Measurements from ENCODE around the gene HNF4A.
A peak's percentile ranks its signal among the peaks of the same experiment; 100 is the strongest.

Gene HNF4A

DNA sequence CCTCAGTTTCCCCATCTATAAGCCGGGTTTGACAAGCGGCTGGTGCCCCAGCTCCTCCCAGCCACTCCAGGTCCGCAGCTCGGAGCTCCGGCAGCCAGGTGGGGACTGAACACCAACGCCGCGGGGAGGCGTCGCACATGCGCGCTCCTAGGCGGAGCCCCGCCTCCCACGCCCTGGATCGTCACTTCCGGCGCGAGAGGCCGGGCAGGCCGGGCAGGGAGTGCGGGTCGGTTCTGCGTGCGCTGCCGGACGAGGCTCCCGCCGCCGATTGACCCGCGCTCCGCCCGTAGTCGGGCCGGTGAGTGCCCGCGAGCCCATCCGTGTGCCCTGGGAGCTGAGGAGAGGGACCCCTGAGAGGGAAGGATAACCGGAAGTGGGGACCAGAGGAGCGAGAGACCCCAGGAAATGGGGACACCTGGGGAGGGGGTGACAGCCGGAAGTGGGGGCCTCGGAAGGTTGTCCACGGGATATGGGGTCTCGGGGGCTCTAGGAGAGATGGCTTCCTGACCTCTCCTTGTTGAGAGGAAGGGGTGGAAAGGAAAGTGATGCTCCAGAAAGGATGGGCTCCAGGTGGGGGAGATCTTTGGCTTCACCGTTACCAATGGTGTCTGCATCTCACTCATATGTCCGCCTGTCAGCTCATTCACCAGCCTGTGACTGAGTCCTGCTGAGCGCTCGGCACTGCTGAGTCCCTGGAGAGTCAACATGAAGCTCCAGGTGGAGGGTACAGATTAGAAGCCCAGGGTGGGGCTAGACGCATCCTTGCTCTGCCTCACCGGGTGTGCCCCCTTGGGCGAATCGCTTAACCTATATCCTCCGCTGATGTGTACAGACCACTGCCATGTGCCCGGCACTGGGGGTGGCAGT is 120.4 kb downstream of the HNF4A start, which contains the start of gene TTPAL (continued):
- TF ChIP-seq, protein P1, sequence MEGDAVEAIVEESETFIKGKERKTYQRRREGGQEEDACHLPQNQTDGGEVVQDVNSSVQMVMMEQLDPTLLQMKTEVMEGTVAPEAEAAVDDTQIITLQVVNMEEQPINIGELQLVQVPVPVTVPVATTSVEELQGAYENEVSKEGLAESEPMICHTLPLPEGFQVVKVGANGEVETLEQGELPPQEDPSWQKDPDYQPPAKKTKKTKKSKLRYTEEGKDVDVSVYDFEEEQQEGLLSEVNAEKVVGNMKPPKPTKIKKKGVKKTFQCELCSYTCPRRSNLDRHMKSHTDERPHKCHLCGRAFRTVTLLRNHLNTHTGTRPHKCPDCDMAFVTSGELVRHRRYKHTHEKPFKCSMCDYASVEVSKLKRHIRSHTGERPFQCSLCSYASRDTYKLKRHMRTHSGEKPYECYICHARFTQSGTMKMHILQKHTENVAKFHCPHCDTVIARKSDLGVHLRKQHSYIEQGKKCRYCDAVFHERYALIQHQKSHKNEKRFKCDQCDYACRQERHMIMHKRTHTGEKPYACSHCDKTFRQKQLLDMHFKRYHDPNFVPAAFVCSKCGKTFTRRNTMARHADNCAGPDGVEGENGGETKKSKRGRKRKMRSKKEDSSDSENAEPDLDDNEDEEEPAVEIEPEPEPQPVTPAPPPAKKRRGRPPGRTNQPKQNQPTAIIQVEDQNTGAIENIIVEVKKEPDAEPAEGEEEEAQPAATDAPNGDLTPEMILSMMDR (tag by site-specific recombination; IDR thresholded peaks at IDR 0.05): peak; percentile 65; the same call in 1 of the 2 replicates
- TF ChIP-seq WT1 (tag by site-specific recombination; IDR thresholded peaks at IDR 0.05) (peak; percentile 42; the same call in 1 of the 2 replicates), ZNF394 (tag by site-specific recombination; IDR thresholded peaks at IDR 0.05; ENCODE audit: borderline replicate concordance) (peak; percentile 83; the same call in 1 of the 2 replicates), ZNF266 (tag by site-specific recombination; IDR thresholded peaks at IDR 0.05; ENCODE audit: low read depth) (no peak), ZNF561 (tag by site-specific recombination; IDR thresholded peaks at IDR 0.05; ENCODE audit: borderline replicate concordance) (peak; percentile 95), ZSCAN16 (tag by site-specific recombination; IDR thresholded peaks at IDR 0.05) (0 out of 2 replicates have a peak, but pooled peaks have one; percentile 37), ZBTB48 (tag by site-specific recombination; IDR thresholded peaks at IDR 0.05) (peak; percentile 47; the same call in 1 of the 2 replicates), FEZF1 (tag by site-specific recombination; IDR thresholded peaks at IDR 0.05) (no peak), ZNF366 (tag by site-specific recombination; conservative IDR thresholded peaks at IDR 0.05) (0 out of 2 replicates have a peak, but pooled peaks have one; percentile 27), ZNF629 (tag by site-specific recombination; IDR thresholded peaks at IDR 0.05) (peak; percentile 67), KLF9 (tag by site-specific recombination; IDR thresholded peaks at IDR 0.05; ENCODE audit: low read depth) (peak; percentile 75), ZFHX2 (tag by site-specific recombination; conservative IDR thresholded peaks at IDR 0.05) (peak; percentile 88), ZNF555 (tag by site-specific recombination; conservative IDR thresholded peaks at IDR 0.05) (no peak), KLF10 (tag by site-specific recombination; IDR thresholded peaks at IDR 0.05) (peak; percentile 30; the same call in 1 of the 2 replicates)
- TF ChIP-seq, protein P2, sequence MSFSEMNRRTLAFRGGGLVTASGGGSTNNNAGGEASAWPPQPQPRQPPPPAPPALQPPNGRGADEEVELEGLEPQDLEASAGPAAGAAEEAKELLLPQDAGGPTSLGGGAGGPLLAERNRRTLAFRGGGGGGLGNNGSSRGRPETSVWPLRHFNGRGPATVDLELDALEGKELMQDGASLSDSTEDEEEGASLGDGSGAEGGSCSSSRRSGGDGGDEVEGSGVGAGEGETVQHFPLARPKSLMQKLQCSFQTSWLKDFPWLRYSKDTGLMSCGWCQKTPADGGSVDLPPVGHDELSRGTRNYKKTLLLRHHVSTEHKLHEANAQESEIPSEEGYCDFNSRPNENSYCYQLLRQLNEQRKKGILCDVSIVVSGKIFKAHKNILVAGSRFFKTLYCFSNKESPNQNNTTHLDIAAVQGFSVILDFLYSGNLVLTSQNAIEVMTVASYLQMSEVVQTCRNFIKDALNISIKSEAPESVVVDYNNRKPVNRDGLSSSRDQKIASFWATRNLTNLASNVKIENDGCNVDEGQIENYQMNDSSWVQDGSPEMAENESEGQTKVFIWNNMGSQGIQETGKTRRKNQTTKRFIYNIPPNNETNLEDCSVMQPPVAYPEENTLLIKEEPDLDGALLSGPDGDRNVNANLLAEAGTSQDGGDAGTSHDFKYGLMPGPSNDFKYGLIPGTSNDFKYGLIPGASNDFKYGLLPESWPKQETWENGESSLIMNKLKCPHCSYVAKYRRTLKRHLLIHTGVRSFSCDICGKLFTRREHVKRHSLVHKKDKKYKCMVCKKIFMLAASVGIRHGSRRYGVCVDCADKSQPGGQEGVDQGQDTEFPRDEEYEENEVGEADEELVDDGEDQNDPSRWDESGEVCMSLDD (tag by site-specific recombination; IDR thresholded peaks at IDR 0.05): peak; percentile 77
- TF ChIP-seq, protein P3, sequence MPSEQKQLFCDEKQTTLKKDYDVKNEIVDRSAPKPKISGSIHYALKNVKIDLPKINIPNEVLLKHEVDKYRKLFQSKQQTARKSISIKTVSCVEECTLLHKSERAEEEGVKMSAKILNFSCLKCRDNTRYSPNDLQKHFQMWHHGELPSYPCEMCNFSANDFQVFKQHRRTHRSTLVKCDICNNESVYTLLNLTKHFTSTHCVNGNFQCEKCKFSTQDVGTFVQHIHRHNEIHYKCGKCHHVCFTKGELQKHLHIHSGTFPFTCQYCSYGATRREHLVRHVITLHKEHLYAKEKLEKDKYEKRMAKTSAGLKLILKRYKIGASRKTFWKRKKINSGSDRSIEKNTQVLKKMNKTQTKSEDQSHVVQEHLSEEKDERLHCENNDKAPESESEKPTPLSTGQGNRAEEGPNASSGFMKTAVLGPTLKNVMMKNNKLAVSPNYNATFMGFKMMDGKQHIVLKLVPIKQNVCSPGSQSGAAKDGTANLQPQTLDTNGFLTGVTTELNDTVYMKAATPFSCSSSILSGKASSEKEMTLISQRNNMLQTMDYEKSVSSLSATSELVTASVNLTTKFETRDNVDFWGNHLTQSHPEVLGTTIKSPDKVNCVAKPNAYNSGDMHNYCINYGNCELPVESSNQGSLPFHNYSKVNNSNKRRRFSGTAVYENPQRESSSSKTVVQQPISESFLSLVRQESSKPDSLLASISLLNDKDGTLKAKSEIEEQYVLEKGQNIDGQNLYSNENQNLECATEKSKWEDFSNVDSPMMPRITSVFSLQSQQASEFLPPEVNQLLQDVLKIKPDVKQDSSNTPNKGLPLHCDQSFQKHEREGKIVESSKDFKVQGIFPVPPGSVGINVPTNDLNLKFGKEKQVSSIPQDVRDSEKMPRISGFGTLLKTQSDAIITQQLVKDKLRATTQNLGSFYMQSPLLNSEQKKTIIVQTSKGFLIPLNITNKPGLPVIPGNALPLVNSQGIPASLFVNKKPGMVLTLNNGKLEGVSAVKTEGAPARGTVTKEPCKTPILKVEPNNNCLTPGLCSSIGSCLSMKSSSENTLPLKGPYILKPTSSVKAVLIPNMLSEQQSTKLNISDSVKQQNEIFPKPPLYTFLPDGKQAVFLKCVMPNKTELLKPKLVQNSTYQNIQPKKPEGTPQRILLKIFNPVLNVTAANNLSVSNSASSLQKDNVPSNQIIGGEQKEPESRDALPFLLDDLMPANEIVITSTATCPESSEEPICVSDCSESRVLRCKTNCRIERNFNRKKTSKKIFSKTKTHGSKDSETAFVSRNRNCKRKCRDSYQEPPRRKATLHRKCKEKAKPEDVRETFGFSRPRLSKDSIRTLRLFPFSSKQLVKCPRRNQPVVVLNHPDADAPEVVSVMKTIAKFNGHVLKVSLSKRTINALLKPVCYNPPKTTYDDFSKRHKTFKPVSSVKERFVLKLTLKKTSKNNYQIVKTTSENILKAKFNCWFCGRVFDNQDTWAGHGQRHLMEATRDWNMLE (tag by site-specific recombination; conservative IDR thresholded peaks at IDR 0.05; ENCODE audit: low read depth): peak; percentile 77
- TF ChIP-seq, protein P4, sequence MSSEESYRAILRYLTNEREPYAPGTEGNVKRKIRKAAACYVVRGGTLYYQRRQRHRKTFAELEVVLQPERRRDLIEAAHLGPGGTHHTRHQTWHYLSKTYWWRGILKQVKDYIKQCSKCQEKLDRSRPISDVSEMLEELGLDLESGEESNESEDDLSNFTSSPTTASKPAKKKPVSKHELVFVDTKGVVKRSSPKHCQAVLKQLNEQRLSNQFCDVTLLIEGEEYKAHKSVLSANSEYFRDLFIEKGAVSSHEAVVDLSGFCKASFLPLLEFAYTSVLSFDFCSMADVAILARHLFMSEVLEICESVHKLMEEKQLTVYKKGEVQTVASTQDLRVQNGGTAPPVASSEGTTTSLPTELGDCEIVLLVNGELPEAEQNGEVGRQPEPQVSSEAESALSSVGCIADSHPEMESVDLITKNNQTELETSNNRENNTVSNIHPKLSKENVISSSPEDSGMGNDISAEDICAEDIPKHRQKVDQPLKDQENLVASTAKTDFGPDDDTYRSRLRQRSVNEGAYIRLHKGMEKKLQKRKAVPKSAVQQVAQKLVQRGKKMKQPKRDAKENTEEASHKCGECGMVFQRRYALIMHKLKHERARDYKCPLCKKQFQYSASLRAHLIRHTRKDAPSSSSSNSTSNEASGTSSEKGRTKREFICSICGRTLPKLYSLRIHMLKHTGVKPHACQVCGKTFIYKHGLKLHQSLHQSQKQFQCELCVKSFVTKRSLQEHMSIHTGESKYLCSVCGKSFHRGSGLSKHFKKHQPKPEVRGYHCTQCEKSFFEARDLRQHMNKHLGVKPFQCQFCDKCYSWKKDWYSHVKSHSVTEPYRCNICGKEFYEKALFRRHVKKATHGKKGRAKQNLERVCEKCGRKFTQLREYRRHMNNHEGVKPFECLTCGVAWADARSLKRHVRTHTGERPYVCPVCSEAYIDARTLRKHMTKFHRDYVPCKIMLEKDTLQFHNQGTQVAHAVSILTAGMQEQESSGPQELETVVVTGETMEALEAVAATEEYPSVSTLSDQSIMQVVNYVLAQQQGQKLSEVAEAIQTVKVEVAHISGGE (tag by site-specific recombination; conservative IDR thresholded peaks at IDR 0.05; ENCODE audit: low read depth): peak; percentile 98
- TF ChIP-seq, protein P5, sequence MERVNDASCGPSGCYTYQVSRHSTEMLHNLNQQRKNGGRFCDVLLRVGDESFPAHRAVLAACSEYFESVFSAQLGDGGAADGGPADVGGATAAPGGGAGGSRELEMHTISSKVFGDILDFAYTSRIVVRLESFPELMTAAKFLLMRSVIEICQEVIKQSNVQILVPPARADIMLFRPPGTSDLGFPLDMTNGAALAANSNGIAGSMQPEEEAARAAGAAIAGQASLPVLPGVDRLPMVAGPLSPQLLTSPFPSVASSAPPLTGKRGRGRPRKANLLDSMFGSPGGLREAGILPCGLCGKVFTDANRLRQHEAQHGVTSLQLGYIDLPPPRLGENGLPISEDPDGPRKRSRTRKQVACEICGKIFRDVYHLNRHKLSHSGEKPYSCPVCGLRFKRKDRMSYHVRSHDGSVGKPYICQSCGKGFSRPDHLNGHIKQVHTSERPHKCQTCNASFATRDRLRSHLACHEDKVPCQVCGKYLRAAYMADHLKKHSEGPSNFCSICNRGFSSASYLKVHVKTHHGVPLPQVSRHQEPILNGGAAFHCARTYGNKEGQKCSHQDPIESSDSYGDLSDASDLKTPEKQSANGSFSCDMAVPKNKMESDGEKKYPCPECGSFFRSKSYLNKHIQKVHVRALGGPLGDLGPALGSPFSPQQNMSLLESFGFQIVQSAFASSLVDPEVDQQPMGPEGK (tag by site-specific recombination; IDR thresholded peaks at IDR 0.05): peak; percentile 87
- TF ChIP-seq, protein P6, sequence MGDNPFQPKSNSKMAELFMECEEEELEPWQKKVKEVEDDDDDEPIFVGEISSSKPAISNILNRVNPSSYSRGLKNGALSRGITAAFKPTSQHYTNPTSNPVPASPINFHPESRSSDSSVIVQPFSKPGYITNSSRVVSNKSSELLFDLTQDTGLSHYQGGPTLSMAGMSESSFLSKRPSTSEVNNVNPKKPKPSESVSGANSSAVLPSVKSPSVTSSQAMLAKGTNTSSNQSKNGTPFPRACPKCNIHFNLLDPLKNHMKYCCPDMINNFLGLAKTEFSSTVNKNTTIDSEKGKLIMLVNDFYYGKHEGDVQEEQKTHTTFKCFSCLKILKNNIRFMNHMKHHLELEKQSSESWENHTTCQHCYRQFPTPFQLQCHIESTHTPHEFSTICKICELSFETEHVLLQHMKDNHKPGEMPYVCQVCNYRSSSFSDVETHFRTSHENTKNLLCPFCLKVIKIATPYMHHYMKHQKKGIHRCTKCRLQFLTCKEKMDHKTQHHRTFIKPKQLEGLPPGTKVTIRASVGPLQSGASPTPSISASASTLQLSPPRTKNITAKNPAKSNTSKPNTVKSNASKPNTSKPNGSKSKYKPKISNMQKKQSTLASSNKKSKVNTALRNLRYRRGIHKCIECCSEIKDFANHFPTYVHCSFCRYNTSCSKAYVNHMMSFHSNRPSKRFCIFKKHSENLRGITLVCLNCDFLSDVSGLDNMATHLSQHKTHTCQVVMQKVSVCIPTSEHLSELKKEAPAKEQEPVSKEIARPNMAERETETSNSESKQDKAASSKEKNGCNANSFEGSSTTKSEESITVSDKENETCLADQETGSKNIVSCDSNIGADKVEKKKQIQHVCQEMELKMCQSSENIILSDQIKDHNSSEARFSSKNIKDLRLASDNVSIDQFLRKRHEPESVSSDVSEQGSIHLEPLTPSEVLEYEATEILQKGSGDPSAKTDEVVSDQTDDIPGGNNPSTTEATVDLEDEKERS (tag by site-specific recombination; IDR thresholded peaks at IDR 0.05): no peak
